ENCODE measurements around the gene TGFBR1.
"Not testable (repeated sequence)": the region's sequence is repeated elsewhere in the genome, so short reads cannot be mapped to it uniquely, and the experiment has no call there.

The TGFBR1 gene

DNA sequence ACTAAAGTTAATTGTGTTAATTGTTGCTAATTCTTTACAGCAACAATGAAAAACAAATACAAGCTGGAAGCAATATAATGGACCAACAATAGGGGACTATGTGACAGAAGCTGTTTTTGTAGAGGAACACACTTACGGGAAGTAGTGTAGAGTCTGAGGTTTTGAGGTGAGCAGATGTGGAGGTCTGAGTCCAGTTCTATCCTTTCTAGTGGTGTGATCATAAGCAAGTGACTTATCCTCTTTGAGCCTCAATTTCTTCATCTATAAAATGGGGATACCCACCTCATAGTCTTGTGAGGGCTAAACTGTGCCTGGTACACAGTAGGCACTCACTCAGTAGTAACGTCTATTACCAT, 88.5 kb downstream of the TGFBR1 start:
- TF ChIP-seq ESRRG (CRISPR knock-in tag; IDR thresholded peaks at IDR 0.05) (no peak), TCF4 (CRISPR knock-in tag; IDR thresholded peaks at IDR 0.05; ENCODE audit: borderline replicate concordance) (no peak), ZNF8 (CRISPR knock-in tag; IDR thresholded peaks at IDR 0.05) (no peak)
- TF ChIP-seq, protein P1, sequence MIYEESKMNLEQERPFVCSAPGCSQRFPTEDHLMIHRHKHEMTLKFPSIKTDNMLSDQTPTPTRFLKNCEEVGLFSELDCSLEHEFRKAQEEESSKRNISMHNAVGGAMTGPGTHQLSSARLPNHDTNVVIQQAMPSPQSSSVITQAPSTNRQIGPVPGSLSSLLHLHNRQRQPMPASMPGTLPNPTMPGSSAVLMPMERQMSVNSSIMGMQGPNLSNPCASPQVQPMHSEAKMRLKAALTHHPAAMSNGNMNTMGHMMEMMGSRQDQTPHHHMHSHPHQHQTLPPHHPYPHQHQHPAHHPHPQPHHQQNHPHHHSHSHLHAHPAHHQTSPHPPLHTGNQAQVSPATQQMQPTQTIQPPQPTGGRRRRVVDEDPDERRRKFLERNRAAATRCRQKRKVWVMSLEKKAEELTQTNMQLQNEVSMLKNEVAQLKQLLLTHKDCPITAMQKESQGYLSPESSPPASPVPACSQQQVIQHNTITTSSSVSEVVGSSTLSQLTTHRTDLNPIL (CRISPR knock-in tag; IDR thresholded peaks at IDR 0.05; ENCODE audit: low read depth) = no peak
- ATAC-seq = no peak

DNA sequence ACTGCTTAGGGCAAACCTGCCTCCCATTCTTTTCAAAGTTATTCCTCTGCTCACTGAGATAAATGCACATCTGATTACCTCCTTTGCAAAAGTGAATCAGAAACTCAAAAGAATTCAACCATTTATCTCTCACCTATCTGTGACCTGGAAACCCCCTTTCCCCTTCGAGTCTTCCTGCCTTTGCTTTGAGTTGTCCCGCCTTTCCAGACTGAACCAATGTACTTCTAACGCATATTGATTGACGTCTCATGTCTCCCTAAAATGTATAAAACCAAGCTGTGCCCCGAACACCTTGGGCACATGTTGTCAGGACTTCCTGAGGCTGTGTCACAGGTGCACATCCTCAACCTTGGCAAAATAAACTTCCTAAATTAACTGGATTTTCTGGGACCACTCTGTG, 91.6 kb downstream of the TGFBR1 start:
- not testable (repeated sequence) for ATAC-seq

DNA sequence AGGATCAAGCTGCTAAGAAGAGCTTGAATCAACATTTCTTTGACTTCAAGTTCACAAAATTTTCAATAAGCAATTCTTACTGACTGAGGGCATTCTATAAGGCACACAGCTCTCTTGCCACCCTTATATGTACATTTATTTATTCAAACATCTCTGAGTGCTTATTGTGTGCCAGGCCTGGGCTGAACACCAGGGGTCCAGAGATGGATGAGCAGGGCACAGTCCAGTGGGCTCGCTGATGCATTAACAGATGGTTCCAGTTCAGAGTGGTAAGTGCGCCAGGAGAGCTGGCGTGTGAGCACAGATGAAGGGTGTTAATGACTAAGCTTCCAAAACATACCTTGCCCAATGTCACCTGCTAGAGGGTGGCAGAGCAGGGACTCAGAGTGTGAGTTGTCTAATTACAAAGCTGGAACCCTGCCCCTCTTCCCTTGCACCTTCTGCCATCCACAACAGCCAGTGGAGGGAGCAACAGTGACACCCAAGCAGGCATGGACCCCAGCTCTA, 92.3 kb downstream of the TGFBR1 start:
- ATAC-seq = no peak
- TF ChIP-seq ZNF565 (CRISPR knock-in tag; conservative IDR thresholded peaks at IDR 0.05; ENCODE audit: low read depth) (no peak), ZNF70 (CRISPR knock-in tag; IDR thresholded peaks at IDR 0.05) (no peak), OSR1 (CRISPR knock-in tag; IDR thresholded peaks at IDR 0.05) (no peak), SNAI2 (CRISPR knock-in tag; IDR thresholded peaks at IDR 0.05) (no peak), ZNF8 (CRISPR knock-in tag; IDR thresholded peaks at IDR 0.05) (no peak), PPARA (CRISPR knock-in tag; IDR thresholded peaks at IDR 0.05; ENCODE audit: borderline replicate concordance) (no peak), ARNTL (CRISPR knock-in tag; IDR thresholded peaks at IDR 0.05; ENCODE audit: borderline replicate concordance, low read depth) (no peak)

DNA sequence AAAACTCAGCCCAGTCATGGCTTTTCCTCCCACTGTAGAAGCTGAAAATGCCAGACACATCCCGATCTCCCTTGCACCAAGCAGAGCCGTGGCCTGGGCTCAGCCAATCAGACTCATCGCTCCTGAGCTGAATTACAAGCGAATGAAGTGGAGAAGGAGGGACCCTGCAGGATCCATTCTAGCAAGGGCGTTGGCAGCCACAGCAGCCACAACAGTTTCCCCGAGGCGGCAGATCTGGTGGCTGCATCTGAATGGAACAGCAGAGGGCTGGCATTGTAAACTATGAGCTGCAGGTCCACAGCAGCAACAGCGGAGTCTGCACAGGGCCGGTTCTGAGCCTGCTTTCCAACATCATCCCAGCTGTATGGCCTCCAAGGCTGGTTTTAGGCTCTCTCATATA, 93.1 kb downstream of the TGFBR1 start:
- ATAC-seq = no peak; the same call in 1 of the 3 replicates

More for the DNA sequence above, 93.1 kb downstream of the TGFBR1 start:
- TF ChIP-seq, protein P2, sequence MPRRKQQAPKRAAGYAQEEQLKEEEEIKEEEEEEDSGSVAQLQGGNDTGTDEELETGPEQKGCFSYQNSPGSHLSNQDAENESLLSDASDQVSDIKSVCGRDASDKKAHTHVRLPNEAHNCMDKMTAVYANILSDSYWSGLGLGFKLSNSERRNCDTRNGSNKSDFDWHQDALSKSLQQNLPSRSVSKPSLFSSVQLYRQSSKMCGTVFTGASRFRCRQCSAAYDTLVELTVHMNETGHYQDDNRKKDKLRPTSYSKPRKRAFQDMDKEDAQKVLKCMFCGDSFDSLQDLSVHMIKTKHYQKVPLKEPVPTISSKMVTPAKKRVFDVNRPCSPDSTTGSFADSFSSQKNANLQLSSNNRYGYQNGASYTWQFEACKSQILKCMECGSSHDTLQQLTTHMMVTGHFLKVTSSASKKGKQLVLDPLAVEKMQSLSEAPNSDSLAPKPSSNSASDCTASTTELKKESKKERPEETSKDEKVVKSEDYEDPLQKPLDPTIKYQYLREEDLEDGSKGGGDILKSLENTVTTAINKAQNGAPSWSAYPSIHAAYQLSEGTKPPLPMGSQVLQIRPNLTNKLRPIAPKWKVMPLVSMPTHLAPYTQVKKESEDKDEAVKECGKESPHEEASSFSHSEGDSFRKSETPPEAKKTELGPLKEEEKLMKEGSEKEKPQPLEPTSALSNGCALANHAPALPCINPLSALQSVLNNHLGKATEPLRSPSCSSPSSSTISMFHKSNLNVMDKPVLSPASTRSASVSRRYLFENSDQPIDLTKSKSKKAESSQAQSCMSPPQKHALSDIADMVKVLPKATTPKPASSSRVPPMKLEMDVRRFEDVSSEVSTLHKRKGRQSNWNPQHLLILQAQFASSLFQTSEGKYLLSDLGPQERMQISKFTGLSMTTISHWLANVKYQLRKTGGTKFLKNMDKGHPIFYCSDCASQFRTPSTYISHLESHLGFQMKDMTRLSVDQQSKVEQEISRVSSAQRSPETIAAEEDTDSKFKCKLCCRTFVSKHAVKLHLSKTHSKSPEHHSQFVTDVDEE (CRISPR knock-in tag; IDR thresholded peaks at IDR 0.05) = no peak
- no peak for TF ChIP-seq ZNF8 (CRISPR knock-in tag; IDR thresholded peaks at IDR 0.05)
- no peak for TF ChIP-seq ZNF565 (CRISPR knock-in tag; conservative IDR thresholded peaks at IDR 0.05; ENCODE audit: low read depth)
- no peak for TF ChIP-seq SNAI2 (CRISPR knock-in tag; IDR thresholded peaks at IDR 0.05)
- TF ChIP-seq ZFP3 (CRISPR knock-in tag; IDR thresholded peaks at IDR 0.05) = no peak
- no peak for TF ChIP-seq PPARA (CRISPR knock-in tag; IDR thresholded peaks at IDR 0.05; ENCODE audit: borderline replicate concordance)
- no peak for TF ChIP-seq ZC3H10 (CRISPR knock-in tag; IDR thresholded peaks at IDR 0.05)
- no peak for TF ChIP-seq GLIS3 (CRISPR knock-in tag; IDR thresholded peaks at IDR 0.05)
- TF ChIP-seq ARNTL (CRISPR knock-in tag; IDR thresholded peaks at IDR 0.05; ENCODE audit: borderline replicate concordance, low read depth) = no peak
- no peak for TF ChIP-seq RARB (CRISPR knock-in tag; IDR thresholded peaks at IDR 0.05)
- no peak for TF ChIP-seq BACH2 (CRISPR knock-in tag; IDR thresholded peaks at IDR 0.05; ENCODE audit: borderline replicate concordance)
- TF ChIP-seq ESRRG (CRISPR knock-in tag; IDR thresholded peaks at IDR 0.05) = no peak
- TF ChIP-seq, protein P3, sequence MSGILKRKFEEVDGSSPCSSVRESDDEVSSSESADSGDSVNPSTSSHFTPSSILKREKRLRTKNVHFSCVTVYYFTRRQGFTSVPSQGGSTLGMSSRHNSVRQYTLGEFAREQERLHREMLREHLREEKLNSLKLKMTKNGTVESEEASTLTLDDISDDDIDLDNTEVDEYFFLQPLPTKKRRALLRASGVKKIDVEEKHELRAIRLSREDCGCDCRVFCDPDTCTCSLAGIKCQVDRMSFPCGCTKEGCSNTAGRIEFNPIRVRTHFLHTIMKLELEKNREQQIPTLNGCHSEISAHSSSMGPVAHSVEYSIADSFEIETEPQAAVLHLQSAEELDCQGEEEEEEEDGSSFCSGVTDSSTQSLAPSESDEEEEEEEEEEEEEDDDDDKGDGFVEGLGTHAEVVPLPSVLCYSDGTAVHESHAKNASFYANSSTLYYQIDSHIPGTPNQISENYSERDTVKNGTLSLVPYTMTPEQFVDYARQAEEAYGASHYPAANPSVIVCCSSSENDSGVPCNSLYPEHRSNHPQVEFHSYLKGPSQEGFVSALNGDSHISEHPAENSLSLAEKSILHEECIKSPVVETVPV (CRISPR knock-in tag; IDR thresholded peaks at IDR 0.05) = no peak
- TF ChIP-seq, protein P1 (CRISPR knock-in tag; IDR thresholded peaks at IDR 0.05; ENCODE audit: low read depth) = no peak
- no peak for TF ChIP-seq TCF4 (CRISPR knock-in tag; IDR thresholded peaks at IDR 0.05; ENCODE audit: borderline replicate concordance)
- no peak for TF ChIP-seq TOX (CRISPR knock-in tag; IDR thresholded peaks at IDR 0.05; ENCODE audit: borderline replicate concordance)
- TF ChIP-seq, protein P4, sequence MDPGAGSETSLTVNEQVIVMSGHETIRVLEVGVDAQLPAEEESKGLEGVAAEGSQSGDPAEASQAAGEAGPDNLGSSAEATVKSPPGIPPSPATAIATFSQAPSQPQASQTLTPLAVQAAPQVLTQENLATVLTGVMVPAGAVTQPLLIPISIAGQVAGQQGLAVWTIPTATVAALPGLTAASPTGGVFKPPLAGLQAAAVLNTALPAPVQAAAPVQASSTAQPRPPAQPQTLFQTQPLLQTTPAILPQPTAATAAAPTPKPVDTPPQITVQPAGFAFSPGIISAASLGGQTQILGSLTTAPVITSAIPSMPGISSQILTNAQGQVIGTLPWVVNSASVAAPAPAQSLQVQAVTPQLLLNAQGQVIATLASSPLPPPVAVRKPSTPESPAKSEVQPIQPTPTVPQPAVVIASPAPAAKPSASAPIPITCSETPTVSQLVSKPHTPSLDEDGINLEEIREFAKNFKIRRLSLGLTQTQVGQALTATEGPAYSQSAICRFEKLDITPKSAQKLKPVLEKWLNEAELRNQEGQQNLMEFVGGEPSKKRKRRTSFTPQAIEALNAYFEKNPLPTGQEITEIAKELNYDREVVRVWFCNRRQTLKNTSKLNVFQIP (CRISPR knock-in tag; IDR thresholded peaks at IDR 0.05; ENCODE audit: borderline replicate concordance, low read depth) = no peak
- no peak for TF ChIP-seq ISL1 (CRISPR knock-in tag; IDR thresholded peaks at IDR 0.05)
- TF ChIP-seq, protein P5, sequence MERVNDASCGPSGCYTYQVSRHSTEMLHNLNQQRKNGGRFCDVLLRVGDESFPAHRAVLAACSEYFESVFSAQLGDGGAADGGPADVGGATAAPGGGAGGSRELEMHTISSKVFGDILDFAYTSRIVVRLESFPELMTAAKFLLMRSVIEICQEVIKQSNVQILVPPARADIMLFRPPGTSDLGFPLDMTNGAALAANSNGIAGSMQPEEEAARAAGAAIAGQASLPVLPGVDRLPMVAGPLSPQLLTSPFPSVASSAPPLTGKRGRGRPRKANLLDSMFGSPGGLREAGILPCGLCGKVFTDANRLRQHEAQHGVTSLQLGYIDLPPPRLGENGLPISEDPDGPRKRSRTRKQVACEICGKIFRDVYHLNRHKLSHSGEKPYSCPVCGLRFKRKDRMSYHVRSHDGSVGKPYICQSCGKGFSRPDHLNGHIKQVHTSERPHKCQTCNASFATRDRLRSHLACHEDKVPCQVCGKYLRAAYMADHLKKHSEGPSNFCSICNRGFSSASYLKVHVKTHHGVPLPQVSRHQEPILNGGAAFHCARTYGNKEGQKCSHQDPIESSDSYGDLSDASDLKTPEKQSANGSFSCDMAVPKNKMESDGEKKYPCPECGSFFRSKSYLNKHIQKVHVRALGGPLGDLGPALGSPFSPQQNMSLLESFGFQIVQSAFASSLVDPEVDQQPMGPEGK (CRISPR knock-in tag; IDR thresholded peaks at IDR 0.05; ENCODE audit: borderline replicate concordance) = no peak
- no peak for TF ChIP-seq ZNF70 (CRISPR knock-in tag; IDR thresholded peaks at IDR 0.05)

Measured in SK-N-SH treated with all-trans-retinoic acid at 6 μM for 48 hours (cell line).